Measurements from ENCODE around the gene UBAC2. TPM values are rescaled to one million over a fixed set of nuclear protein-coding genes. Genes with fewer than 3 reads are reported as not detected.

Gene UBAC2
- total and polyA plus RNA-seq, 4 donors, result 32.9 to 42.3 (median 35.3) TPM

GRCh38 chr13:99356262-99357091 is 155.8 kb downstream of the UBAC2 start:
- TF ChIP-seq RXRA (IDR thresholded peaks at IDR 0.05), result peak; percentile 26 to 45
- TF ChIP-seq MAX (IDR thresholded peaks at IDR 0.05), result no peak
- TF ChIP-seq FOXA2 (IDR thresholded peaks at IDR 0.05), result no peak
- peak; percentile 100 for TF ChIP-seq NR2F2 (IDR thresholded peaks at IDR 0.05)
- TF ChIP-seq EGR1 (IDR thresholded peaks at IDR 0.05; ENCODE audit: low read depth in 2 of 2), result no peak
- TF ChIP-seq GABPA (IDR thresholded peaks at IDR 0.05 in 1 of 2, conservative IDR thresholded peaks at IDR 0.05 in 1 of 2), result no peak
- no peak for TF ChIP-seq JUND (IDR thresholded peaks at IDR 0.05)
- TF ChIP-seq ZBTB33 (IDR thresholded peaks at IDR 0.05), result no peak
- TF ChIP-seq SP1 (IDR thresholded peaks at IDR 0.05), result peak; percentile 59
- TF ChIP-seq TAF1 (conservative IDR thresholded peaks at IDR 0.05), result no peak
- peak in 1 of 2 donors; percentile 25 for TF ChIP-seq RAD21 (IDR thresholded peaks at IDR 0.05)
- H3K9me3 ChIP-seq (ENCODE audit: control insufficient read depth in 4 of 4, low read length in 3 of 4), result no peaks in the 10 kb centered on the region
- H3K27me3 ChIP-seq (ENCODE audit: control insufficient read depth in 4 of 4, insufficient read depth in 4 of 4, low read length in 3 of 4), result no peaks in the 10 kb centered on the region
- H3K36me3 ChIP-seq (ENCODE audit: control insufficient read depth in 4 of 4, insufficient read depth in 3 of 4, low read depth in 1 of 4, low read length in 3 of 4), result peaks cover 0 to 33% (median 16%) of the 10 kb centered on the region in 4 donors
- WGBS, result 60% methylated on average over 10 of the region's 10 CpGs
- no peak overlapping the region for H3K4me3 ChIP-seq (ENCODE audit: low read depth in 1 of 3, low read length in 3 of 3)
- H3K9ac ChIP-seq (ENCODE audit: low read depth in 1 of 2, low read length in 2 of 2), result peak overlapping the region in 1 of 2 donors; percentile 6
- H3K4me1 ChIP-seq (ENCODE audit: control insufficient read depth in 4 of 4, insufficient read depth in 4 of 4, low read length in 3 of 4), result peaks cover 0 to 12% (median 3%) of the 10 kb centered on the region in 4 donors
- DNase-seq (ENCODE audit: low spot score), result no peak
- peak overlapping the region; percentile 60 to 72 for H3K27ac ChIP-seq (ENCODE audit: low read depth in 1 of 2, low read length in 2 of 2)

- Histone ChIP-seq H3K27ac (ENCODE audit: low read depth in 1 of 2, low read length in 2 of 2) (peak overlapping the region; percentile 60 to 72), H3K9ac (ENCODE audit: low read depth in 1 of 2, low read length in 2 of 2) (no peak overlapping the region), H3K4me1 (ENCODE audit: control insufficient read depth in 4 of 4, insufficient read depth in 4 of 4, low read length in 3 of 4) (peaks cover 0 to 12% (median 3%) of the 10 kb centered on the region in 4 donors), H3K9me3 (ENCODE audit: control insufficient read depth in 4 of 4, low read length in 3 of 4) (no peaks in the 10 kb centered on the region), H3K36me3 (ENCODE audit: control insufficient read depth in 4 of 4, insufficient read depth in 3 of 4, low read depth in 1 of 4, low read length in 3 of 4) (peaks cover 0 to 34% (median 16%) of the 10 kb centered on the region in 4 donors), H3K4me3 (ENCODE audit: low read depth in 1 of 3, low read length in 3 of 3) (no peak overlapping the region), H3K27me3 (ENCODE audit: control insufficient read depth in 4 of 4, insufficient read depth in 4 of 4, low read length in 3 of 4) (no peaks in the 10 kb centered on the region)
- 71% methylated on average over 8 of the region's 8 CpGs for WGBS
- DNase-seq (ENCODE audit: low spot score), result no peak
- peak; percentile 25 to 26 for TF ChIP-seq JUND (IDR thresholded peaks at IDR 0.05)
- TF ChIP-seq NR2F2 (IDR thresholded peaks at IDR 0.05), result peak; percentile 37
- TF ChIP-seq TAF1 (conservative IDR thresholded peaks at IDR 0.05), result no peak
Measured at GRCh38 chr13:99357131-99357596, 156.5 kb downstream of the UBAC2 start.

GRCh38 chr13:99357941-99358340 is 157.3 kb downstream of the UBAC2 start:
- H3K27me3 ChIP-seq (ENCODE audit: control insufficient read depth in 4 of 4, insufficient read depth in 4 of 4, low read length in 3 of 4), result no peaks in the 10 kb centered on the region
- no peak for DNase-seq (ENCODE audit: low spot score)
- peaks cover 0 to 34% (median 13%) of the 10 kb centered on the region in 4 donors for H3K36me3 ChIP-seq (ENCODE audit: control insufficient read depth in 4 of 4, insufficient read depth in 3 of 4, low read depth in 1 of 4, low read length in 3 of 4)
- H3K4me1 ChIP-seq (ENCODE audit: control insufficient read depth in 4 of 4, insufficient read depth in 4 of 4, low read length in 3 of 4), result peaks cover 0 to 12% (median 3%) of the 10 kb centered on the region in 4 donors
- 93% methylated on average over 6 of the region's 6 CpGs for WGBS
- H3K4me3 ChIP-seq (ENCODE audit: low read depth in 1 of 3, low read length in 3 of 3), result no peak overlapping the region
- H3K27ac ChIP-seq (ENCODE audit: low read depth in 1 of 2, low read length in 2 of 2), result peak overlapping the region; percentile 39 to 72
- no peaks in the 10 kb centered on the region for H3K9me3 ChIP-seq (ENCODE audit: control insufficient read depth in 4 of 4, low read length in 3 of 4)
- H3K9ac ChIP-seq (ENCODE audit: low read depth in 1 of 2, low read length in 2 of 2), result no peak overlapping the region
- TF ChIP-seq ZBTB33 (IDR thresholded peaks at IDR 0.05), result no peak
- TF ChIP-seq REST (IDR thresholded peaks at IDR 0.05), result no peak
- no peak for TF ChIP-seq EGR1 (IDR thresholded peaks at IDR 0.05; ENCODE audit: low read depth in 2 of 2)
- no peak for TF ChIP-seq HNF4G (IDR thresholded peaks at IDR 0.05)
- no peak for TF ChIP-seq ATF3 (IDR thresholded peaks at IDR 0.05)
- TF ChIP-seq RXRA (IDR thresholded peaks at IDR 0.05), result no peak
- no peak for TF ChIP-seq RAD21 (IDR thresholded peaks at IDR 0.05)
- no peak for TF ChIP-seq YY1 (IDR thresholded peaks at IDR 0.05)
- no peak for TF ChIP-seq NR2F2 (IDR thresholded peaks at IDR 0.05)
- no peak for TF ChIP-seq TAF1 (conservative IDR thresholded peaks at IDR 0.05)
- no peak for TF ChIP-seq FOXA2 (IDR thresholded peaks at IDR 0.05)
- no peak for TF ChIP-seq JUND (IDR thresholded peaks at IDR 0.05)
- no peak for TF ChIP-seq GABPA (IDR thresholded peaks at IDR 0.05 in 1 of 2, conservative IDR thresholded peaks at IDR 0.05 in 1 of 2)
- TF ChIP-seq FOXA1 (IDR thresholded peaks at IDR 0.05), result no peak
- TF ChIP-seq SP1 (IDR thresholded peaks at IDR 0.05), result no peak
- TF ChIP-seq MAX (IDR thresholded peaks at IDR 0.05), result no peak
